ENCODE results near the gene MUC6.

DNA sequence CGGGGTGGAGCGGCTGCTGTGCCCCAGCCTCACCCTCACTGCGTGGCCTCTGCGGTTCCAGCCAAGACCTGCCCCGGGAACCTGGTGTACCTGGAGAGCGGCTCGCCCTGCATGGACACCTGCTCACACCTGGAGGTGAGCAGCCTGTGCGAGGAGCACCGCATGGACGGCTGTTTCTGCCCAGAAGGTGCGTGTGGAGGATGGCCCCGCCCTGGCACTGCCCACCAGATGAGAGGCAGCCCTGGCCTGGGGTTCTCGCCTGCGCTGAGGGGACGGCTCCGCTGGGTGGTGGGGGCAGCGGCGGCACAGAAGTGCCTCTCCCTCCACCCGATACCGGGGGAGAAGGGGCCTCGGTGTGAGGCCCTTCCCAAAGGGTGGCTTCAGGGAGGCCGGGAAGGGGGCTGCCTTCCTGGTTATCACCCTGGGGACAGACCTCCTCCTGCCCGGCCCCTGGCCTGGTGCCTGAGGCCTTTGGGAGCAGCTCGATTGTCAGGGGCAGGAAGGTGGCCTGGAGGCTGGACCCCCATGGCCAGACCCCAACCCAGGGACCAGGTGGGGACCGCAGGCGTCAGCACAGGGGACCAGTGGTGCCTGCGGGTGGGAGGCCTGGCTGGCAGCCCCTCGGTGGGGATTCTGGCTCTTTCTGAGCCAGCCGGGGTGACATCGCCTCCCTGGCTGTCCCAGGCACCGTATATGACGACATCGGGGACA lies 45.2 kb upstream of the MUC6 start:
- TF ChIP-seq, protein P1, sequence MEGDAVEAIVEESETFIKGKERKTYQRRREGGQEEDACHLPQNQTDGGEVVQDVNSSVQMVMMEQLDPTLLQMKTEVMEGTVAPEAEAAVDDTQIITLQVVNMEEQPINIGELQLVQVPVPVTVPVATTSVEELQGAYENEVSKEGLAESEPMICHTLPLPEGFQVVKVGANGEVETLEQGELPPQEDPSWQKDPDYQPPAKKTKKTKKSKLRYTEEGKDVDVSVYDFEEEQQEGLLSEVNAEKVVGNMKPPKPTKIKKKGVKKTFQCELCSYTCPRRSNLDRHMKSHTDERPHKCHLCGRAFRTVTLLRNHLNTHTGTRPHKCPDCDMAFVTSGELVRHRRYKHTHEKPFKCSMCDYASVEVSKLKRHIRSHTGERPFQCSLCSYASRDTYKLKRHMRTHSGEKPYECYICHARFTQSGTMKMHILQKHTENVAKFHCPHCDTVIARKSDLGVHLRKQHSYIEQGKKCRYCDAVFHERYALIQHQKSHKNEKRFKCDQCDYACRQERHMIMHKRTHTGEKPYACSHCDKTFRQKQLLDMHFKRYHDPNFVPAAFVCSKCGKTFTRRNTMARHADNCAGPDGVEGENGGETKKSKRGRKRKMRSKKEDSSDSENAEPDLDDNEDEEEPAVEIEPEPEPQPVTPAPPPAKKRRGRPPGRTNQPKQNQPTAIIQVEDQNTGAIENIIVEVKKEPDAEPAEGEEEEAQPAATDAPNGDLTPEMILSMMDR (IDR thresholded peaks at IDR 0.05): no peak
- no peak for TF ChIP-seq POLR2A (IDR thresholded peaks at IDR 0.05)

Data from testis (tissue), 2 donors.